Measurements from ENCODE around the gene PCSK5.
"Not testable (repeated sequence)": the region's sequence is repeated elsewhere in the genome, so short reads cannot be mapped to it uniquely, and the experiment has no call there.

PCSK5 gene

GRCh38 chr9:76316069-76316468 lies 425.6 kb downstream of the PCSK5 start:
- Histone ChIP-seq H3K4me2 (ENCODE audit: low read depth, low read length, poor library complexity, severe bottlenecking) (no peak overlapping the region), H2AFZ (ENCODE audit: low read depth, low read length, severe bottlenecking) (no peak overlapping the region), H3K36me3 (ENCODE audit: low read length) (no peaks in the 10 kb centered on the region), H3K27ac (ENCODE audit: low read depth, low read length) (no peak overlapping the region), H4K20me1 (ENCODE audit: low read depth, low read length) (no peaks in the 10 kb centered on the region), H3K9ac (ENCODE audit: low read length) (no peak overlapping the region), H3K9me3 (ENCODE audit: insufficient read depth, low read length) (no peaks in the 10 kb centered on the region), H3K79me2 (ENCODE audit: insufficient read depth, low read length) (no peaks in the 10 kb centered on the region), H3K4me3 (ENCODE audit: insufficient read depth, low read length, poor library complexity, severe bottlenecking) (no peak overlapping the region), H3F3A (ENCODE audit: insufficient read depth) (no peaks in the 10 kb centered on the region), H3K27me3 (ENCODE audit: low read length) (no peaks in the 10 kb centered on the region), H3K9me2 (replicated peaks; ENCODE audit: insufficient read depth, low read length) (no peaks in the 10 kb centered on the region)
- TF ChIP-seq, protein P1, sequence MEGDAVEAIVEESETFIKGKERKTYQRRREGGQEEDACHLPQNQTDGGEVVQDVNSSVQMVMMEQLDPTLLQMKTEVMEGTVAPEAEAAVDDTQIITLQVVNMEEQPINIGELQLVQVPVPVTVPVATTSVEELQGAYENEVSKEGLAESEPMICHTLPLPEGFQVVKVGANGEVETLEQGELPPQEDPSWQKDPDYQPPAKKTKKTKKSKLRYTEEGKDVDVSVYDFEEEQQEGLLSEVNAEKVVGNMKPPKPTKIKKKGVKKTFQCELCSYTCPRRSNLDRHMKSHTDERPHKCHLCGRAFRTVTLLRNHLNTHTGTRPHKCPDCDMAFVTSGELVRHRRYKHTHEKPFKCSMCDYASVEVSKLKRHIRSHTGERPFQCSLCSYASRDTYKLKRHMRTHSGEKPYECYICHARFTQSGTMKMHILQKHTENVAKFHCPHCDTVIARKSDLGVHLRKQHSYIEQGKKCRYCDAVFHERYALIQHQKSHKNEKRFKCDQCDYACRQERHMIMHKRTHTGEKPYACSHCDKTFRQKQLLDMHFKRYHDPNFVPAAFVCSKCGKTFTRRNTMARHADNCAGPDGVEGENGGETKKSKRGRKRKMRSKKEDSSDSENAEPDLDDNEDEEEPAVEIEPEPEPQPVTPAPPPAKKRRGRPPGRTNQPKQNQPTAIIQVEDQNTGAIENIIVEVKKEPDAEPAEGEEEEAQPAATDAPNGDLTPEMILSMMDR (IDR thresholded peaks at IDR 0.05; ENCODE audit: insufficient read depth, low read length, poor library complexity, severe bottlenecking), result no peak
- TF ChIP-seq EZH2phosphoT487 (conservative IDR thresholded peaks at IDR 0.05; ENCODE audit: low read length), result no peak

DNA sequence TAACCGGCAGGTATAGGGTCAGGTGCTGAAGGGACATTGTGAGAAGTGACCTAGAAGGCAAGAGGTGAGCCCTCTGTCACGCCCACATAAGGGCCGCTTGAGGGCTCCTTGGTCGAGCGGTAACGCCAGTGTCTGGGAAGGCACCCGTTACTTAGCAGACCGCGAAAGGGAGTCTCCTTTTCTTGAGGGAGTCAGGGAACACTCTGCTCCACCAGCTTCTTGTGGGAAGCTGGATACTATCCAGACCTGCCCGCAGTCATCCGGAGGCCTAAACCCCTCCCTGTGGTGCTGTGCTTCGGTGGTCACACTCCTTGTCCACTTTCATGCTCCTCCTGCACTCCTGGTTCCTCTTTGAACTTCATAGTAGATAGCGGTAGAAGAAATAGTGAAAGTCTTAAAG lies 429.0 kb downstream of the PCSK5 start:
- H3K9me3 ChIP-seq (ENCODE audit: insufficient read depth, low read length); H3K9ac ChIP-seq (ENCODE audit: low read length); H3K27me3 ChIP-seq (ENCODE audit: low read length); H3K79me2 ChIP-seq (ENCODE audit: insufficient read depth, low read length); H3K9me2 ChIP-seq (replicated peaks; ENCODE audit: insufficient read depth, low read length); H2AFZ ChIP-seq (ENCODE audit: low read depth, low read length, severe bottlenecking); H4K20me1 ChIP-seq (ENCODE audit: low read depth, low read length); H3K36me3 ChIP-seq (ENCODE audit: low read length); H3F3A ChIP-seq (ENCODE audit: insufficient read depth); H3K4me2 ChIP-seq (ENCODE audit: low read depth, low read length, poor library complexity, severe bottlenecking); H3K27ac ChIP-seq (ENCODE audit: low read depth, low read length); H3K4me3 ChIP-seq (ENCODE audit: insufficient read depth, low read length, poor library complexity, severe bottlenecking): not testable (repeated sequence)

- TF ChIP-seq, protein P1 (IDR thresholded peaks at IDR 0.05; ENCODE audit: insufficient read depth, low read length, poor library complexity, severe bottlenecking), result no peak
- TF ChIP-seq EZH2phosphoT487 (conservative IDR thresholded peaks at IDR 0.05; ENCODE audit: low read length), result no peak
- Histone ChIP-seq H4K20me1 (ENCODE audit: low read depth, low read length) (no peaks in the 10 kb centered on the region), H3K79me2 (ENCODE audit: insufficient read depth, low read length) (no peaks in the 10 kb centered on the region), H3K27me3 (ENCODE audit: low read length) (no peaks in the 10 kb centered on the region), H3F3A (ENCODE audit: insufficient read depth) (no peaks in the 10 kb centered on the region), H3K9ac (ENCODE audit: low read length) (no peak overlapping the region), H3K4me3 (ENCODE audit: insufficient read depth, low read length, poor library complexity, severe bottlenecking) (no peak overlapping the region), H3K27ac (ENCODE audit: low read depth, low read length) (no peak overlapping the region), H2AFZ (ENCODE audit: low read depth, low read length, severe bottlenecking) (no peak overlapping the region), H3K36me3 (ENCODE audit: low read length) (no peaks in the 10 kb centered on the region), H3K4me2 (ENCODE audit: low read depth, low read length, poor library complexity, severe bottlenecking) (no peak overlapping the region), H3K9me2 (replicated peaks; ENCODE audit: insufficient read depth, low read length) (no peaks in the 10 kb centered on the region), H3K9me3 (ENCODE audit: insufficient read depth, low read length) (no peaks in the 10 kb centered on the region)
Measured at GRCh38 chr9:76321195-76321828, 430.8 kb downstream of the PCSK5 start.

GRCh38 chr9:76322810-76323209 lies 432.3 kb downstream of the PCSK5 start:
- H4K20me1 ChIP-seq (ENCODE audit: low read depth, low read length), result no peaks in the 10 kb centered on the region
- H3F3A ChIP-seq (ENCODE audit: insufficient read depth), result no peaks in the 10 kb centered on the region
- H3K79me2 ChIP-seq (ENCODE audit: insufficient read depth, low read length), result no peaks in the 10 kb centered on the region
- no peak overlapping the region for H3K9ac ChIP-seq (ENCODE audit: low read length)
- H2AFZ ChIP-seq (ENCODE audit: low read depth, low read length, severe bottlenecking), result no peak overlapping the region
- no peak overlapping the region for H3K4me2 ChIP-seq (ENCODE audit: low read depth, low read length, poor library complexity, severe bottlenecking)
- H3K9me2 ChIP-seq (replicated peaks; ENCODE audit: insufficient read depth, low read length), result no peaks in the 10 kb centered on the region
- no peaks in the 10 kb centered on the region for H3K9me3 ChIP-seq (ENCODE audit: insufficient read depth, low read length)
- TF ChIP-seq EZH2phosphoT487 (conservative IDR thresholded peaks at IDR 0.05; ENCODE audit: low read length), result no peak
- TF ChIP-seq, protein P1 (IDR thresholded peaks at IDR 0.05; ENCODE audit: insufficient read depth, low read length, poor library complexity, severe bottlenecking), result no peak
- no peaks in the 10 kb centered on the region for H3K36me3 ChIP-seq (ENCODE audit: low read length)
- H3K27me3 ChIP-seq (ENCODE audit: low read length), result no peaks in the 10 kb centered on the region
- H3K27ac ChIP-seq (ENCODE audit: low read depth, low read length), result no peak overlapping the region
- H3K4me3 ChIP-seq (ENCODE audit: insufficient read depth, low read length, poor library complexity, severe bottlenecking), result no peak overlapping the region
